ENCODE measurements around the gene ZBTB8A. TPM values are rescaled to one million over a fixed set of nuclear protein-coding genes. Genes with fewer than 3 reads are reported as not detected.

The ZBTB8A gene
- total RNA-seq, 1 experiment from 2014 or later = 4.2 TPM

- Histone ChIP-seq H3F3A (ENCODE audit: insufficient read depth, low read depth) (peaks cover 22% of the 10 kb centered on the region), H3K9me3 (ENCODE audit: insufficient read depth, low read depth) (no peaks in the 10 kb centered on the region), H3K79me2 (ENCODE audit: low read depth) (no peaks in the 10 kb centered on the region), H3K4me3 (no peak overlapping the region), H3K27me3 (ENCODE audit: insufficient read depth, low read depth) (no peaks in the 10 kb centered on the region), H4K20me1 (ENCODE audit: insufficient read depth) (no peaks in the 10 kb centered on the region), H3K4me1 (replicated peaks; ENCODE audit: insufficient read depth) (no peaks in the 10 kb centered on the region), H3K4me2 (no peak overlapping the region), H3K9me2 (ENCODE audit: insufficient read depth) (no peaks in the 10 kb centered on the region), H3K27ac (no peak overlapping the region), H3K36me3 (ENCODE audit: low read depth) (no peaks in the 10 kb centered on the region), H2AFZ (no peak overlapping the region)
- no peak for DNase-seq
- ChIA-PET CTCF (no interaction called here), POLR2A (ENCODE audit: unreplicated experiment) (no interaction called here)
- no TSS peak for BruUV-seq (replicated peaks)
- peak; percentile 23; the same call in 1 of the 2 replicates for TF ChIP-seq CTCF (conservative IDR thresholded peaks at IDR 0.05)
- no peak for TF ChIP-seq EZH2 (IDR thresholded peaks at IDR 0.05; ENCODE audit: low read depth)
- intact Hi-C loops (cut with micrococcal nuclease; ENCODE audit: unreplicated experiment) = loop anchor here (10.0 kb wide), 1 partner anchor 175 kb away; no protein-coding TSS in a partner anchor
Observed at GRCh38 chr1:32619701-32620485, 80.7 kb downstream of the ZBTB8A start.

- Histone ChIP-seq H3K4me2 (no peak overlapping the region), H3K27ac (no peak overlapping the region), H3K9me3 (ENCODE audit: insufficient read depth, low read depth) (no peaks in the 10 kb centered on the region), H3K9me2 (ENCODE audit: insufficient read depth) (no peaks in the 10 kb centered on the region), H3K4me1 (replicated peaks; ENCODE audit: insufficient read depth) (no peaks in the 10 kb centered on the region), H3K27me3 (ENCODE audit: insufficient read depth, low read depth) (no peaks in the 10 kb centered on the region), H4K20me1 (ENCODE audit: insufficient read depth) (no peaks in the 10 kb centered on the region), H3F3A (ENCODE audit: insufficient read depth, low read depth) (peaks cover 24% of the 10 kb centered on the region), H2AFZ (no peak overlapping the region), H3K4me3 (no peak overlapping the region), H3K79me2 (ENCODE audit: low read depth) (no peaks in the 10 kb centered on the region), H3K36me3 (ENCODE audit: low read depth) (no peaks in the 10 kb centered on the region)
- intact Hi-C loops (cut with micrococcal nuclease; ENCODE audit: unreplicated experiment) = no loop called here
- no peak for DNase-seq
- no TSS peak for BruUV-seq (replicated peaks)
- no peak for TF ChIP-seq CTCF (conservative IDR thresholded peaks at IDR 0.05)
- no peak for TF ChIP-seq EZH2 (IDR thresholded peaks at IDR 0.05; ENCODE audit: low read depth)
- POLR2A ChIA-PET (ENCODE audit: unreplicated experiment) = no interaction called here
- CTCF ChIA-PET = no interaction called here
Observed at GRCh38 chr1:32622205-32622604, 83.0 kb downstream of the ZBTB8A start.

- no peaks in the 10 kb centered on the region for H3K9me2 ChIP-seq (ENCODE audit: insufficient read depth)
- no TSS peak for BruUV-seq (replicated peaks)
- TF ChIP-seq CTCF (conservative IDR thresholded peaks at IDR 0.05) (no peak), EZH2 (IDR thresholded peaks at IDR 0.05; ENCODE audit: low read depth) (no peak)
- H3K79me2 ChIP-seq (ENCODE audit: low read depth) = no peaks in the 10 kb centered on the region
- H3K9me3 ChIP-seq (ENCODE audit: insufficient read depth, low read depth) = no peaks in the 10 kb centered on the region
- H3K27me3 ChIP-seq (ENCODE audit: insufficient read depth, low read depth) = no peaks in the 10 kb centered on the region
- no peak overlapping the region for H3K4me2 ChIP-seq
- H2AFZ ChIP-seq = no peak overlapping the region
- H3K4me1 ChIP-seq (replicated peaks; ENCODE audit: insufficient read depth) = no peaks in the 10 kb centered on the region
- POLR2A ChIA-PET (ENCODE audit: unreplicated experiment) = no interaction called here
- H3F3A ChIP-seq (ENCODE audit: insufficient read depth, low read depth) = peaks cover 24% of the 10 kb centered on the region
- CTCF ChIA-PET = interaction anchor here (0.6 kb wide), 1 partner anchor 103 kb away, joined by 5 read pairs; no protein-coding TSS in a partner anchor
- H3K36me3 ChIP-seq (ENCODE audit: low read depth) = no peaks in the 10 kb centered on the region
- H3K27ac ChIP-seq = no peak overlapping the region
- H3K4me3 ChIP-seq = no peak overlapping the region
- intact Hi-C loops (cut with micrococcal nuclease; ENCODE audit: unreplicated experiment) = no loop called here
- no peak for DNase-seq
- H4K20me1 ChIP-seq (ENCODE audit: insufficient read depth) = no peaks in the 10 kb centered on the region
Observed at GRCh38 chr1:32622806-32623681, 83.8 kb downstream of the ZBTB8A start.

Measured in PC-9 (cell line).